Measurements from ENCODE around the gene SV2C. TPM values are rescaled to one million over a fixed set of nuclear protein-coding genes. Genes with fewer than 3 reads are reported as not detected.

Gene SV2C
- total and polyA plus RNA-seq, 10 of the 15 experiments (the other 5 are each of a cell fraction or from before 2014, with no cell fraction given): under 0.01 to 1.1 (median 0.63) TPM

DNA sequence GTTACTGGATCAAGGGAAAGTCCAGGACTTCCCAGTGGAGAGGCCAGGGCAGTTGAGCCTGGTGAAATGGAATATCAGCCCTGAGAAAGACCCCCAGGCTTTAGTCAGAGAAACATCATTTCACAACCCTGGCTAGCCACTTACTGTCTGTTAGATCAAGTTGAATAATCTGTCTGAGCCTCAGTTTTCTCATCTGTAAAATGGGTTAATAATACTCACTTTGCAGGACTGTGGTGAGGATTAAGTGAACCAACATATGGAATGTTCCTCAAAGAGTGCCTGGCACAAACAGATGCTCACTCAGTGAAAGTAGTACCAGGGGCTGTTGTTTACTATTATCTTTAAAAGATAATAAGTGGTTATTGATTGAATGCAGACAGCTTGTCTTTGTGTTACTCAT is 110.5 kb downstream of the SV2C start:
- no peaks in the 10 kb centered on the region for H3K27me3 ChIP-seq (replicated peaks in 1 of 2; ENCODE audit: control insufficient read depth in 2 of 2, insufficient read depth in 2 of 2, low read length in 1 of 2)
- ChIA-PET SMC1A (ENCODE audit: uncharacterized antibody, unreplicated experiment) (no interaction called here), CTCF (interaction anchor here (0.7 to 1.8 kb wide), 2 partner anchors 18 to 952 kb away, joined by 4 to 11 read pairs; no protein-coding TSS in a partner anchor), POLR2A (no interaction called here), RAD21 (ENCODE audit: unreplicated experiment) (no interaction called here)
- TF ChIP-seq CREM (IDR thresholded peaks at IDR 0.05; ENCODE audit: low read depth) (no peak), KAT2A (conservative IDR thresholded peaks at IDR 0.05; ENCODE audit: control insufficient read depth, low read depth, low read length) (no peak), SMAD5 (IDR thresholded peaks at IDR 0.05; ENCODE audit: low read depth) (no peak)
- TF ChIP-seq, protein P1, sequence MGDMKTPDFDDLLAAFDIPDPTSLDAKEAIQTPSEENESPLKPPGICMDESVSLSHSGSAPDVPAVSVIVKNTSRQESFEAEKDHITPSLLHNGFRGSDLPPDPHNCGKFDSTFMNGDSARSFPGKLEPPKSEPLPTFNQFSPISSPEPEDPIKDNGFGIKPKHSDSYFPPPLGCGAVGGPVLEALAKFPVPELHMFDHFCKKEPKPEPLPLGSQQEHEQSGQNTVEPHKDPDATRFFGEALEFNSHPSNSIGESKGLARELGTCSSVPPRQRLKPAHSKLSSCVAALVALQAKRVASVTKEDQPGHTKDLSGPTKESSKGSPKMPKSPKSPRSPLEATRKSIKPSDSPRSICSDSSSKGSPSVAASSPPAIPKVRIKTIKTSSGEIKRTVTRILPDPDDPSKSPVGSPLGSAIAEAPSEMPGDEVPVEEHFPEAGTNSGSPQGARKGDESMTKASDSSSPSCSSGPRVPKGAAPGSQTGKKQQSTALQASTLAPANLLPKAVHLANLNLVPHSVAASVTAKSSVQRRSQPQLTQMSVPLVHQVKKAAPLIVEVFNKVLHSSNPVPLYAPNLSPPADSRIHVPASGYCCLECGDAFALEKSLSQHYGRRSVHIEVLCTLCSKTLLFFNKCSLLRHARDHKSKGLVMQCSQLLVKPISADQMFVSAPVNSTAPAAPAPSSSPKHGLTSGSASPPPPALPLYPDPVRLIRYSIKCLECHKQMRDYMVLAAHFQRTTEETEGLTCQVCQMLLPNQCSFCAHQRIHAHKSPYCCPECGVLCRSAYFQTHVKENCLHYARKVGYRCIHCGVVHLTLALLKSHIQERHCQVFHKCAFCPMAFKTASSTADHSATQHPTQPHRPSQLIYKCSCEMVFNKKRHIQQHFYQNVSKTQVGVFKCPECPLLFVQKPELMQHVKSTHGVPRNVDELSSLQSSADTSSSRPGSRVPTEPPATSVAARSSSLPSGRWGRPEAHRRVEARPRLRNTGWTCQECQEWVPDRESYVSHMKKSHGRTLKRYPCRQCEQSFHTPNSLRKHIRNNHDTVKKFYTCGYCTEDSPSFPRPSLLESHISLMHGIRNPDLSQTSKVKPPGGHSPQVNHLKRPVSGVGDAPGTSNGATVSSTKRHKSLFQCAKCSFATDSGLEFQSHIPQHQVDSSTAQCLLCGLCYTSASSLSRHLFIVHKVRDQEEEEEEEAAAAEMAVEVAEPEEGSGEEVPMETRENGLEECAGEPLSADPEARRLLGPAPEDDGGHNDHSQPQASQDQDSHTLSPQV (IDR thresholded peaks at IDR 0.05): no peak
- no peak overlapping the region for H3K4me2 ChIP-seq (ENCODE audit: control insufficient read depth, insufficient read depth)
- H3K9ac ChIP-seq (ENCODE audit: control insufficient read depth, insufficient read depth, low read length): no peak overlapping the region
- no peak overlapping the region for H3K4me3 ChIP-seq
- FAIRE-seq: no peak
- in situ Hi-C loops (cut with MboI): no loop called here
- ATAC-seq: no peak
- H3K79me2 ChIP-seq (ENCODE audit: control insufficient read depth, insufficient read depth, low read length): no peaks in the 10 kb centered on the region
- BruUV-seq (replicated peaks): no TSS peak
- no peaks in the 10 kb centered on the region for H3K4me1 ChIP-seq (ENCODE audit: control insufficient read depth, insufficient read depth, low read length)
- H2AFZ ChIP-seq (ENCODE audit: control insufficient read depth, low read depth, low read length): no peak overlapping the region
- no peak overlapping the region for H3K27ac ChIP-seq (ENCODE audit: control insufficient read depth, insufficient read depth)
- no peaks in the 10 kb centered on the region; the same call in 2 of the 3 replicates for H3K9me3 ChIP-seq (replicated peaks; ENCODE audit: control insufficient read depth, insufficient read depth, low read length)
- intact Hi-C loops (cut with micrococcal nuclease; ENCODE audit: unreplicated experiment): no loop called here
- no peaks in the 10 kb centered on the region for H4K20me1 ChIP-seq (ENCODE audit: control insufficient read depth, insufficient read depth)
- no peak for DNase-seq (ENCODE audit: low read depth, low spot score)
- no peaks in the 10 kb centered on the region for H3K36me3 ChIP-seq (ENCODE audit: control insufficient read depth in 2 of 2, insufficient read depth in 2 of 2, low read length in 1 of 2)
